H1 (cell line): ENCODE results near the gene SLC39A7. TPM values are rescaled to one million over a fixed set of nuclear protein-coding genes. Genes with fewer than 3 reads are reported as not detected.

ENCODE experiments used
- CTCF ChIA-PET: fragments of 300-600 bp; sonication (Branson Sonifier 250); formaldehyde crosslinking; loops from one replicate; lab custom pipeline; 2021; ENCODE audit not compliant: partially characterized antibody; lab: Charles Lee
- POLR2A ChIA-PET: fragments of 300-600 bp; sonication (Branson Sonifier 250); formaldehyde crosslinking; loops from one replicate; lab custom pipeline; 2021; ENCODE audit warnings: inconsistent platforms; ENCODE audit not compliant: partially characterized antibody; lab: Charles Lee
- DNase-seq, 2 experiments: peaks; one replicate each; pipeline versions ENCODE4 v3.0.0 to v3.0.0-alpha.2; 2010 to 2022; ENCODE audit warnings: low spot score in 2 of 2, low read depth in 1 of 2, mixed read lengths in 1 of 2
- FAIRE-seq: peaks from 2 replicates; lab custom pipeline; 2011; peaks lifted over from hg19 to GRCh38; lab: Jason Lieb, UNC
- H2AFZ ChIP-seq: 2 replicates; pipeline ENCODE4 v1.8.1; 2012; ENCODE audit warnings: low read length, inconsistent platforms
- H2AK5ac ChIP-seq: 2 replicates; pipeline ENCODE4 v1.6.1; 2013; ENCODE audit warnings: low read depth, low read length
- H2BK120ac ChIP-seq: replicated peaks from 2 replicates; pipeline ENCODE3; 2013; ENCODE audit warnings: low read depth, low read length, inconsistent platforms
- H2BK12ac ChIP-seq: 2 replicates; pipeline ENCODE4 v1.6.1; 2013; ENCODE audit warnings: low read depth, low read length
- H2BK15ac ChIP-seq: 2 replicates; pipeline ENCODE4 v1.6.1; 2013; ENCODE audit warnings: low read length
- H2BK20ac ChIP-seq: 2 replicates; pipeline ENCODE4 v1.6.1; 2013; ENCODE audit warnings: low read length
- H2BK5ac ChIP-seq: 2 replicates; pipeline ENCODE4 v1.6.1; 2013; ENCODE audit warnings: low read depth, low read length
- H3K14ac ChIP-seq: 2 replicates; pipeline ENCODE4 v1.6.1; 2013; ENCODE audit warnings: inconsistent platforms; ENCODE audit not compliant: insufficient read length
- H3K18ac ChIP-seq: 2 replicates; pipeline ENCODE4 v1.6.1; 2013; ENCODE audit warnings: low read length; ENCODE audit errors: extremely low read depth
- H3K23ac ChIP-seq: 2 replicates; pipeline ENCODE4 v1.6.1; 2013; ENCODE audit warnings: inconsistent platforms; ENCODE audit not compliant: insufficient read length
- H3K23me2 ChIP-seq: 2 replicates; pipeline ENCODE4 v1.6.1; 2013; ENCODE audit warnings: low read depth, low read length
- H3K27ac ChIP-seq: 2 replicates; pipeline ENCODE4 v1.6.1; 2011; ENCODE audit warnings: low read depth, low read length, inconsistent platforms
- H3K27me3 ChIP-seq, 4 experiments: replicated peaks in 1 of 4; 1 replicate in 1 of 4; 2 replicates in 3 of 4; pipeline versions ENCODE4 v1.6.1 to v1.8.1; 2011 to 2013; ENCODE audit warnings: low read length in 3 of 4, mild to moderate bottlenecking in 3 of 4, inconsistent platforms in 2 of 4, mixed read lengths in 2 of 4, moderate library complexity in 1 of 4; ENCODE audit not compliant: control insufficient read depth in 3 of 4, insufficient read depth in 3 of 4; ENCODE audit errors: extremely low read depth in 1 of 4
- H3K36me3 ChIP-seq, 4 experiments: 2 replicates each; pipeline versions ENCODE4 v1.6.1 to v1.8.1; 2011 to 2013; ENCODE audit warnings: mild to moderate bottlenecking in 4 of 4, low read length in 3 of 4, moderate library complexity in 2 of 4, control low read depth in 1 of 4, inconsistent platforms in 1 of 4; ENCODE audit not compliant: insufficient read depth in 4 of 4, control insufficient read depth in 2 of 4
- H3K4ac ChIP-seq: replicated peaks from 2 replicates; pipeline ENCODE3; 2013; ENCODE audit warnings: low read length, low read depth, mixed read lengths, inconsistent platforms; ENCODE audit not compliant: insufficient read length
- H3K4me1 ChIP-seq, 4 experiments: replicated peaks in 1 of 4; 1 replicate in 1 of 4; 2 replicates in 3 of 4; pipeline versions ENCODE4 v1.6.1 to v1.8.1; 2011 to 2013; ENCODE audit warnings: low read length in 3 of 4, inconsistent platforms in 2 of 4, mixed read lengths in 1 of 4; ENCODE audit not compliant: insufficient read depth in 4 of 4, control insufficient read depth in 3 of 4
- H3K4me2 ChIP-seq, 2 experiments: 2 replicates each; pipeline versions ENCODE4 v1.6.1 to v1.8.1; 2011 to 2013; ENCODE audit warnings: low read depth in 2 of 2, low read length in 2 of 2, control low read depth in 1 of 2, inconsistent platforms in 1 of 2, mild to moderate bottlenecking in 1 of 2; ENCODE audit not compliant: insufficient read depth in 1 of 2
- H3K4me3 ChIP-seq, 4 experiments: fragments of 200-600, 300-600 bp in 1 of 4; sonication (generic), shearing (Covaris generic), sonication (Bioruptor Twin) in 1 of 4; 2 replicates each; pipeline versions ENCODE4 v1.5.1 to v1.8.1; 2011 to 2016; ENCODE audit warnings: low read length in 4 of 4, low read depth in 3 of 4, control low read depth in 2 of 4, inconsistent platforms in 2 of 4, mild to moderate bottlenecking in 2 of 4, mixed read lengths in 1 of 4, moderate library complexity in 1 of 4; ENCODE audit not compliant: insufficient read depth in 2 of 4; ENCODE audit errors: extremely low read depth in 1 of 4
- H3K56ac ChIP-seq: replicated peaks from 2 replicates; pipeline ENCODE3; 2013; ENCODE audit warnings: low read depth, mild to moderate bottlenecking, mixed read lengths, low read length, inconsistent platforms; ENCODE audit not compliant: insufficient read length
- H3K79me1 ChIP-seq: 2 replicates; pipeline ENCODE4 v1.6.1; 2013; ENCODE audit warnings: low read depth, low read length, control low read depth
- H3K79me2 ChIP-seq, 2 experiments: 2 replicates each; pipeline versions ENCODE4 v1.6.1 to v1.8.1; 2012 to 2013; ENCODE audit warnings: low read length in 2 of 2, mild to moderate bottlenecking in 2 of 2, inconsistent platforms in 1 of 2; ENCODE audit not compliant: insufficient read depth in 2 of 2, control insufficient read depth in 1 of 2
- H3K9ac ChIP-seq, 4 experiments: replicated peaks in 1 of 4; 1 replicate in 1 of 4; 2 replicates in 3 of 4; pipeline versions ENCODE4 v1.6.1 to v1.8.1; 2011 to 2013; ENCODE audit warnings: low read depth in 3 of 4, low read length in 3 of 4, control low read depth in 2 of 4, mild to moderate bottlenecking in 2 of 4, moderate library complexity in 2 of 4, inconsistent platforms in 1 of 4; ENCODE audit errors: extremely low read depth in 1 of 4
- H3K9me3 ChIP-seq, 2 experiments: 2 replicates each; pipeline versions ENCODE4 v1.6.1 to v1.8.1; 2012 to 2013; ENCODE audit warnings: mild to moderate bottlenecking in 2 of 2, moderate library complexity in 2 of 2, control low read depth in 1 of 2, inconsistent platforms in 1 of 2, low read depth in 1 of 2, low read length in 1 of 2, mixed read lengths in 1 of 2; ENCODE audit not compliant: insufficient read depth in 2 of 2
- H4K20me1 ChIP-seq, 2 experiments: replicated peaks in 1 of 2; 2 replicates each; pipeline versions ENCODE3 to v1.8.1; 2011 to 2013; ENCODE audit warnings: inconsistent platforms in 2 of 2, low read length in 2 of 2, mild to moderate bottlenecking in 1 of 2; ENCODE audit not compliant: insufficient read depth in 2 of 2, control insufficient read depth in 1 of 2
- H4K5ac ChIP-seq: 2 replicates; pipeline ENCODE4 v1.6.1; 2013; ENCODE audit warnings: low read length, low read depth, mixed read lengths, inconsistent platforms; ENCODE audit not compliant: insufficient read length
- H4K8ac ChIP-seq: 2 replicates; pipeline ENCODE4 v1.8.0; 2013; ENCODE audit warnings: mild to moderate bottlenecking, moderate library complexity, low read length, inconsistent platforms; ENCODE audit not compliant: insufficient read depth; ENCODE audit errors: extremely low read depth
- H4K91ac ChIP-seq: replicated peaks from 2 replicates; pipeline ENCODE3; 2013; ENCODE audit warnings: low read length, mixed read lengths, inconsistent platforms; ENCODE audit not compliant: insufficient read length
- ATF2 ChIP-seq: IDR thresholded peaks from 2 replicates; pipeline ENCODE4 v1.6.1; 2012; ENCODE audit warnings: low read length, inconsistent platforms
- CBX5 ChIP-seq: fragments of 300-800, 300-1000 bp; sonication (generic); IDR thresholded peaks from 2 replicates; pipeline ENCODE4 v1.7.1; 2016; ENCODE audit warnings: antibody characterized with exemption, low read length, low read depth
- HDAC6 ChIP-seq: IDR thresholded peaks from one replicate; pipeline ENCODE4 v1.7.1; 2012; ENCODE audit warnings: low read depth, mild to moderate bottlenecking, inconsistent platforms, low read length, moderate library complexity
- JUN ChIP-seq: IDR thresholded peaks from 2 replicates; pipeline ENCODE4 v1.6.1; 2011; ENCODE audit warnings: low read depth, mild to moderate bottlenecking, improper control_type of control experiment, low read length
- NRF1 ChIP-seq: IDR thresholded peaks from 2 replicates; pipeline ENCODE4 v1.6.1; 2011; ENCODE audit warnings: mild to moderate bottlenecking, low read depth, low read length, improper control_type of control experiment
- POLR2A ChIP-seq, 2 experiments: IDR thresholded peaks; 1 replicate in 1 of 2; 2 replicates in 1 of 2; pipeline ENCODE4 v1.6.1; 2011; ENCODE audit warnings: low read depth in 2 of 2, low read length in 2 of 2, mild to moderate bottlenecking in 2 of 2; ENCODE audit errors: control extremely low read depth in 1 of 2
- RXRA ChIP-seq: IDR thresholded peaks from 2 replicates; pipeline ENCODE4 v1.6.1; 2011; ENCODE audit warnings: low read depth, mild to moderate bottlenecking, low read length, moderate library complexity; ENCODE audit not compliant: insufficient read depth
- SAP30 ChIP-seq: fragments of 300-600 bp; sonication (generic); IDR thresholded peaks from 2 replicates; pipeline ENCODE4 v1.7.1; 2012; ENCODE audit warnings: low read length, moderate library complexity, mild to moderate bottlenecking, inconsistent platforms; ENCODE audit not compliant: insufficient read depth, insufficient replicate concordance
- SP2 ChIP-seq: IDR thresholded peaks from 2 replicates; pipeline ENCODE4 v1.6.1; 2012; ENCODE audit warnings: mild to moderate bottlenecking, low read length, inconsistent platforms
- SRF ChIP-seq: IDR thresholded peaks from 2 replicates; pipeline ENCODE4 v1.6.1; 2011; ENCODE audit warnings: mild to moderate bottlenecking, low read depth, low read length, moderate library complexity
- TEAD4 ChIP-seq: IDR thresholded peaks from 2 replicates; pipeline ENCODE4 v1.6.1; 2012; ENCODE audit warnings: low read depth, low read length, inconsistent platforms, mixed read lengths
- USF2 ChIP-seq: IDR thresholded peaks from 2 replicates; pipeline ENCODE4 v1.6.1; 2011; ENCODE audit warnings: low read length, improper control_type of control experiment
- WGBS, 2 experiments: shearing (Covaris generic) in 1 of 2; methylation state at CpG; one replicate each; pipeline versions ENCODE4 v1.1.6 to v1.1.7; 2013 to 2015; ENCODE audit warnings: low lambda C conversion rate in 2 of 2, mixed read lengths in 2 of 2, inconsistent platforms in 1 of 2, low coverage in 1 of 2, missing lambda C conversion rate in 1 of 2; ENCODE audit not compliant: insufficient replicate concordance in 2 of 2, insufficient coverage in 1 of 2, insufficient read length in 1 of 2; ENCODE audit errors: extremely low coverage in 1 of 2, missing lambda C conversion rate in 1 of 2; 5-methylcytosine and 5-hydroxymethylcytosine counted together
- polyA plus RNA-seq, 7 experiments: library from polyadenylated mRNA; depleted of rRNA in 3 of 7; stranded (reverse) in 5 of 7; unstranded in 2 of 7; fragments of >200 nt in 5 of 7; fragments of 200-250 nt in 2 of 7; gene quantifications; 1 replicate in 5 of 7; 2 replicates in 1 of 7; 4 replicates in 1 of 7; pipeline versions ENCODE4 v1.2.1 to v1.2.3, GENCODE V29; 2011 to 2013; ENCODE audit warnings: missing spikeins in 2 of 7, mixed read lengths in 2 of 7
- total RNA-seq: library from RNA; stranded (reverse); fragmentation: NEBNext Ultra II Directional; extraction: Animal tissue kit (Norgen Biotek cat#: 25700); gene quantifications from 2 replicates; pipeline ENCODE4 v1.2.1, GENCODE V29; 2021

Gene SLC39A7
- total and polyA plus RNA-seq, 2 of the 8 experiments (the other 6 are each of a cell fraction or from before 2014, with no cell fraction given) = 63.3 to 123 TPM

DNA sequence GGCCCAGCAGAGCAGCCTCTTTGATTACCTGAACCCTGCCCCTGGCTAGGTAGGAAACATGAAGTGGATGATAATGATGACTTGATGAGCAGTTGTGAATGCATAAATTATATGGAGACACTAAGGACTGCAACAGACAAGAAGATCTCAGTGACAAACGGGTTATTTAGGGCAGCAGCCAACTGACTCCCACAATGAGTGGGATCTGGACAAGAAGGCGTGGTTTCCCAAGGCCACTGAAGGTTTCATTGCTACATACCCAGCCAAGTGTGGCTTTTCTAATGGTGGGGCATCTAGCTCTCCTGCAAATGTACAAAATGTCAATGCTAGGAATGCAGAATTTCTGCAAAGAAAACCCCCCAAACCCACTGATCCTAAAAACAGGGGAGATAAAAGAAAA is 37.1 kb downstream of the SLC39A7 start:
- no peak overlapping the region for H3K9ac ChIP-seq
- H3K4me1 ChIP-seq = peaks cover 0 to 3% (median 2%) of the 10 kb centered on the region in 4 experiments; a peak in 3 of 7 replicates
- 85% methylated on average over 2 of the region's 2 CpGs; no CpG with 5 or more reads in 1 of the 2 experiments for WGBS, 2 experiments
- H3K18ac ChIP-seq = no peak overlapping the region
- H2AK5ac ChIP-seq = no peak overlapping the region
- ChIA-PET CTCF (interaction anchor here (0.8 to 11.0 kb wide), 3 partner anchors 11 to 33 kb away, joined by 4 to 107 read pairs (median 4); partner anchors contain the start of gene HSD17B8), POLR2A (interaction anchor here (1.5 kb wide), 1 partner anchor 29 kb away, joined by 4 read pairs; the partner anchor contains the start of gene RING1)
- H2AFZ ChIP-seq = no peak overlapping the region
- no peak overlapping the region for H3K27ac ChIP-seq
- H2BK20ac ChIP-seq = no peak overlapping the region
- no peak overlapping the region for H3K4ac ChIP-seq
- H3K36me3 ChIP-seq = no peaks in the 10 kb centered on the region
- FAIRE-seq (no peak), DNase-seq (no peak)
- no peak overlapping the region for H4K5ac ChIP-seq
- H2BK120ac ChIP-seq = no peak overlapping the region
- no peak overlapping the region for H3K4me3 ChIP-seq
- H3K27me3 ChIP-seq = peaks cover 0 to 3% (median 0%) of the 10 kb centered on the region in 4 experiments; a peak in 2 of 7 replicates
- no peaks in the 10 kb centered on the region for H3K9me3 ChIP-seq
- H3K23me2 ChIP-seq = no peaks in the 10 kb centered on the region; the same call in 1 of the 2 replicates
- H2BK12ac ChIP-seq = no peak overlapping the region
- H4K20me1 ChIP-seq = no peaks in the 10 kb centered on the region
- no peaks in the 10 kb centered on the region for H3K79me2 ChIP-seq
- no peak overlapping the region for H4K8ac ChIP-seq
- no peak overlapping the region for H3K23ac ChIP-seq
- no peak overlapping the region for H2BK15ac ChIP-seq
- H3K79me1 ChIP-seq = no peaks in the 10 kb centered on the region
- no peak overlapping the region for H4K91ac ChIP-seq
- no peak overlapping the region for H3K14ac ChIP-seq
- no peak overlapping the region for H3K4me2 ChIP-seq
- no peak overlapping the region for H3K56ac ChIP-seq
- H2BK5ac ChIP-seq = no peak overlapping the region
- TF ChIP-seq POLR2A (IDR thresholded peaks at IDR 0.05; ENCODE audit: control extremely low read depth in 1 of 2, low read depth in 2 of 2, low read length in 2 of 2) (no peak), ATF2 (no peak), NRF1 (no peak), RXRA (no peak), TEAD4 (no peak), SP2 (no peak), JUN (no peak), USF2 (no peak), SAP30 (no peak), HDAC6 (no peak), CBX5 (no peak), SRF (no peak)
